Measurements from ENCODE around the gene NTNG1. TPM values are rescaled to one million over a fixed set of nuclear protein-coding genes. Genes with fewer than 3 reads are reported as not detected.
"Not testable (repeated sequence)": the region's sequence is repeated elsewhere in the genome, so short reads cannot be mapped to it uniquely, and the experiment has no call there.

Gene NTNG1
- polyA plus RNA-seq, 1 donor: 9.7 TPM

- DNase-seq: no peak
Measured at GRCh38 chr1:107145637-107146036, 4.8 kb downstream of the NTNG1 start.

GRCh38 chr1:107147843-107148242 lies 7.0 kb downstream of the NTNG1 start:
- DNase-seq: no peak

DNA sequence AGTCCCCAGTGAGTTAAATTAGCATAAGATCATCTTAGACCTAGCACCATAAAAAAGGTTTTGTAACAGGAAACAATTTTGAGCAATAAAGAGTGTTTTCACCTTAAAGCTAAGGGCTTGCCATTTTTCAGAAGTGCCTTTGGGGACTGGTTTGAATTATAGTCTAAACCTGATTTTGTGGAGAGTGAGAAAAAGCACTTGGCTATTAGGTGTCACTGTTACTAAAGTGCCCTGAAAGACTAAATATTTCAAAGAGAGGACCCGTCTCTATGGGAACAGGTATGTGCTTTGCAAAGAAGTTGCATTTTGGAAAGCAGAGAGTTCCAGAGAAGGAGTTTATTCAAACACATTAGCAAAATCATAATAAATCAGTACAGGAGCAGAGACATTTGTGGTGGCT lies 9.1 kb downstream of the NTNG1 start:
- DNase-seq: no peak

DNA sequence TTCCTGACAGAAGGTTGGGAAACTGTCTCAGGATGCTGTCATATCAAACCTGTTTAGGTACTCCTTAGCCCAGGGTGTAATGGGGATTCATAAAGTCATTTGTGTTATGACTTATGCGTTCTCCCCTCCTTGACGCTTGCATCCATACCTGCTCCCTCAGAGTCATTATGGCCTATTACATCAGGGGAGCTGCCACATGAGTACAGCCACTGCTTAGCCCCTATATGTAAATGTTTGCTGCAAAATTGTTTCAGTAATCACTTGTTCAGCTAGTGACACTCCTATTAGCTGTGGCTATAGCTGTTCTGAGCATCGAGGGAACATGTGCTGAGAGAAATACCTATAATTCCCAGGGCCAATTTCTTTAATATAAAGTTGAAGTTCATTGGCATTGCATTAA lies 10.5 kb downstream of the NTNG1 start:
- DNase-seq: no peak

DNA sequence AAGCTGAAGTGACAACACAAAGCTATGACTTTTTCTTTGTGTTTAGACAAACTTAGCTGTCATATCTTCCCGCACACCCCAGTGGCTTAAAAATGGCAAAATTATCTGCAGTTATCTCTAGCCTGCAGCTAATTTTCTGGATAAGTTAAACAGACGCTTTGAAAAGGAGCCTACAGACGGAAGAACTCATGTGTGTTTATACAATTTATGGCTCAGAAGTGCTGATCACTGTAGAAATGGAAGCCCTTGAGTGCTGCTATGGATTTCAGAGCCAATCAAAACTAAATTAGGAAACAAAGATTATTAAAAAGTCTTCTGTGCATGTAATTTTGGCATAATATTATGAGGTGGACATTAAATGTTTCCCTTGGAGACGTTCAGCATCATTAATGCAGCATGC lies 11.6 kb downstream of the NTNG1 start:
- no peak for DNase-seq

GRCh38 chr1:107153014-107153413 lies 12.2 kb downstream of the NTNG1 start:
- DNase-seq: no peak

DNA sequence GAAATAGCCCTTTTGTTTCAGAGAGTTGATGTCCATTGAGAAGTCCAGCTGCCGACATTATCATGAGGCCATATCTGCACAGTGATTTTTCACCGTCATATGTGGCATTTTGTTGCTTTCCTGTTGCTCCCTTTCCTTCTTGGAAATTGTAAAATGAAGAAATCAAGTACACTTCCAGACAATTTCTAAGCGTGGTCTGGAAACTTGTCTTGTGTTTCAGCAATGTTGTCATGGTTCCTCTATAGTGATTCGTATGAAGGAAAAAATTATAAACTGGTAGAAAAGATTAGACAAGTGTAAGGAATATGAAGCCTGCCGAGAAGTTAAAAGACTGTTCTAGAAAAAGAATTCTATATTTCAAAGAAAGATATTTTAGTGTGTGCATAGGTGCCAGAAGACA lies 17.7 kb downstream of the NTNG1 start:
- DNase-seq: no peak

GRCh38 chr1:107158991-107159390 lies 18.2 kb downstream of the NTNG1 start:
- no peak for DNase-seq

- no peak for DNase-seq
Measured at GRCh38 chr1:107162745-107163144, 21.9 kb downstream of the NTNG1 start.

DNA sequence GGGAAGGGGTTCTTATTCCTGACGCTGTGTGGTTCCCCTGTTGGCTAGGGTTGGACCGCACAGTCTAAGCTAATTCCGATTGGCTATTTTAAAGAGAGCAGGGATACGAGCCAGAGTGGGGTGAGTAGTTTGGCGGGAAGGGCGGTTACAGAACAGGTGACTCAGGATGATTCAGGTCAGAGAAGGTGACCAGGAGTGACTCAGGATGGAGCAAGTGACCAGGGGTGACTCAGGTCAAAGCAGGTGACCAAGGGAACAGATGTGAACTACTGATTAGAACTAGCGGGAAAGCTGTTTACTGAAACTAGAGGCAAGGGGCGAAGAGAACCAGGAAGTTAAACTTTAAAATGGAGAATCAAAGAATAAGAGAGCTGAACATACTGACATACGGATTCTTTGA lies 24.1 kb downstream of the NTNG1 start:
- DNase-seq: not testable (repeated sequence)

DNA sequence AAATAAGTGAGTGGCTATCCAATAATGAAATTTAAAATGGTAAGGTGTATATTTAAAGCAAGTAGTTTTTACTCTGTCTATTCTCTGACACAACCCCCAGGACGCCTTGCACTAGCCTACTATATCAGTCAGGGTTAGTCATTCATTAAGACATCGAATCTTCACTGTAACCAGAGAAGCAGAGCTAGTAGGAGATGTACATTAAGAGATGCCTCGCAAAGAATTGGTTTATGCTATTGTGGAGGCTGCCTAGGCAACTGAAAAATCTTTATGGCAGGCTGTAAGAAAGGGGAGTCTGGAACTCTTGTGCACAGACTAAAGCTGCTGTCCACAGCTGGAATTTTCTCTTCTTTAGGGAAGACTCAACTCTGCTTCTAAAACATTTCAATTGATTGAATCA lies 28.8 kb downstream of the NTNG1 start:
- no peak for DNase-seq

DNA sequence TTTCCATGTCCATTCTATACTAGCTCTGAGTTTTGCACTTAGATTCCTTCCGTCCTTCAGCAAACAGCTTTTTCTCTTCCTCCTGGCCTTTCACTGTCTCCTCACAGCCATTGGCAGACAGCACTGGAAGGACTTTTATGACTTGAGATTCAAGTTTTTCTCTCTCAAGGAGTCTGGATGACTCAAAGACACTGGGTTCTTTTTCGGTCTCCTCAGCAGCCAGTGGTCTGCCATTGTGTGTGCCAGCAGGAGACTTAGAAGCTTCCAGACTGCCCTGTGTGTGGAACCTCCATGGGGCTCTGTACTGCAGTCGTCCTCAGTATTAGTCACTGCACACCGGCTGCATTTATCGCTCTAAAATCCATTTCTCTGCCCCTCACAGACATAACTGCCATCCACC lies 30.5 kb downstream of the NTNG1 start:
- DNase-seq: no peak

DNA sequence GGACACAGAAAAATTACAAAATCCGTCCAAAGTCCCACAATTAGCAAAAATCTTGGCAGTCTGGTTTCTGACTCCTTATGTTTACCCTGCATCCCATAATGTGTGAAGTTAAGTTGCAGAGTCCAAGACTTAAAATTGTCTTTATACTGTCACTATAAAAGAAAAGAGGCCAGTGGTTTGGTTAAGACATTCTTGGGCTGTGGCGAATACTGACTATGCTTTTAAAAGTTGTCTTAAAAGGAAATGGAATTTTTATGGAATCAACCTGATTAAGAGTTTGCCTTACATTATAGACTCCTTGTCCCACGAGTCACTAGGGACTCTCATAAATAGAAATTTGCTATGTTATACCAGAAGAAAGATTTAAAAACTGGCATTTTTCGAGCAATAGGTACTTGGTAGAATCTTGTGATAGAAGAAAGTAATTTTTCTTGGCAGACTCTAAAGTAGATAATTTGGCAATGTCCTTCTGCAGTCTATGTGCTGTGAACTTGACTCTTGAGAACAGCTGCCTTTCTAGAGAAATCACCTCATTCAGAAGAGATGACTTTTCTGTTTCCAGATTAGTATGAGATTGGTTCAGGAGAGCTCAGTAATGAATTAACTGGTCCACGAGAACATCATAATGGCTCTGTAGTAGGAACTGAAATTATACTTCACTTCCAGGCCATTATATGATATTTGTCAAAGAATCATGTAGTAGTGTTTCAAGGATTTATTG lies 31.8 kb downstream of the NTNG1 start:
- DNase-seq: no peak

- no peak for DNase-seq
Measured at GRCh38 chr1:107175102-107175909, 34.5 kb downstream of the NTNG1 start.

- DNase-seq: no peak
Measured at GRCh38 chr1:107181253-107181969, 40.6 kb downstream of the NTNG1 start.

DNA sequence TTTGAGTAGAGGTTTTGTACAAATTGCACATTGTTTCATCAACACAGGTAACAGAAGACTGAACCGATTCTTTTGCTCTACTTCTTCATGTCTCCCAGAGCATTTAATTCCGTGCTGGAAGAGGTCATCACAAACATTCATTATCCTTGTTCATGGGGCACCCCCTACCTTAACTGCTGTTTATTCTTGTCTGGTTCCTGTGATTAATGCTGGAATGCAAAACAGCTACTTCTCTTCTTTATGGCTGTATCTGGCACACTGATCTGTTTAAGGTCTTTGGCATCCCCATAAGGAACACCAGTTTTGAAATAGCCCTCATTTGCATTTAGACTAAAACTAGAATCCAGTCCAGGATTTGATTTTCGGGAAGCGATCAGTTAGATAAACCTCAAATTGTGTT lies 42.2 kb downstream of the NTNG1 start:
- no peak for DNase-seq

DNA sequence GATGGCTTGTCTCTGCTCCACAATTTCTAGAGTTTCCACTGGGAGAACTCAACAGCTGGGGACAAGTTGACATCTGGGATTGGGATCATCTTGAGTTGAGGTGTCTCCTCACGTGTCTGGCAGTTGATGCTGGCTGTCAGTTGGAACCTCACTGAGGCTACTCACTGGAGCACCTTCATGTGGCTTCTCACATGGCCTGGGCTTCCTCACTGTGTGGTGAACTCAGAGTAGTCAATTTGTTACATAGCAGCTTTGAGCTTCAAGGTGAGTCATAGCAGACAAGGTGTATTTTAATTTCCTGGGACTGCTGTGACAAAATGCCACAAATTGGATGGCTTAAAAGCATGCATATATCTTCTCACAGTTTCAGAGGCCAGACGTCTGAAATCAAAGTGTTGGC lies 44.0 kb downstream of the NTNG1 start:
- no peak for DNase-seq

DNA sequence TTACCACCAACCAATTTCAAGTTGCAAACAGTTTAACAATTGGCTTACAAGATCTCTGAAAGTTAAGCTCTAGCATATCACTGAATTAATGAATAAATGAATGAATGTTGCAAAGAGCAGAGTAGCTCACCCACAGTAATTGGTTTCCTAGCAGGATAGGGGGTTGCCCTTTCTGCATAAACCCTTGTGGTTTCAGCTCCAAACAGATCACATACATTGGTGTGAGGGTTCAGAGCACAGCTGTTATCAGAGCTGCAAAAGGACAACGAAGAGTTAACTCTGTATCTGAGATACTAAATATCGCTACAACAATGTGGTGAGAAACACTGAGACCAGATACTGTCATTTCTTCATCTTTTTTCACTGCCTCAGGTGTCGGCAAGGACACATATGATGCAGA lies 46.6 kb downstream of the NTNG1 start:
- no peak for DNase-seq

- no peak for DNase-seq
Measured at GRCh38 chr1:107188160-107188559, 47.3 kb downstream of the NTNG1 start.

DNA sequence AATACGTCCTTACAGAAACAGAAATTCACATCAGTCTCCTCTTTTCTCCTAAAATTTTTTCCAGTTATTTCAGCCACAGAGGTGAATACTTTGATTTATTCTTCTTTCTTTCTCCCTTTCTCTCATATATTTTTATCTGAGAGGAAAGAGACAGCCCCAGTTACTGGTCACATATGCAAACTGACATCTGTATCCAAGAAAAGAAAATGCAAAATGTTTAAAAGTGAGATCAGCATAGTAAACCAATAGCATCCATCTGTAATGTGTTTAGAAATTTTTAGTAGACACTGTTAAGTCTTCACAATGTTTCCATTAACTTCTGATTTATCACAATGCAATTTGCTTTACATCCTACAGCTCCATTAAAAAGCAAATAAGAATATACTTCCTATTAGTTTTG lies 53.5 kb downstream of the NTNG1 start:
- no peak for DNase-seq

DNA sequence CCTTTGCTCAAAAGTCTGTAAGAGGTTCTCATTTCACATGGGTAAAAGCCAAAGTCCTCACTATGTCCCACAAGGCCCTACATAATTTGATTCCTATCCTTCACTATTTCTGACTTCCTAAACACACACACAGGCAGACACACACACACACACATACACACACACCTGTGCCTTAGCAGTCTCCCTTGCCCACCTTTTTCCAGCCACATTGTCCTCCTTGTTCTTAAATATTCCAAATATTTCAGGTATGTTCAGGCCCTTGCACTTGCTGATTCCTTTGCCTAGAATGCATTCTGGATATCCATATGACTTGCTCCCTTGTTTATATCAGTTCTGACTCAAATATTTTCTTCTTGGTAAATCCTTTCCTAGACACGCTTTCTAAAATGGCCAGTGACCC lies 54.6 kb downstream of the NTNG1 start:
- no peak for DNase-seq

DNA sequence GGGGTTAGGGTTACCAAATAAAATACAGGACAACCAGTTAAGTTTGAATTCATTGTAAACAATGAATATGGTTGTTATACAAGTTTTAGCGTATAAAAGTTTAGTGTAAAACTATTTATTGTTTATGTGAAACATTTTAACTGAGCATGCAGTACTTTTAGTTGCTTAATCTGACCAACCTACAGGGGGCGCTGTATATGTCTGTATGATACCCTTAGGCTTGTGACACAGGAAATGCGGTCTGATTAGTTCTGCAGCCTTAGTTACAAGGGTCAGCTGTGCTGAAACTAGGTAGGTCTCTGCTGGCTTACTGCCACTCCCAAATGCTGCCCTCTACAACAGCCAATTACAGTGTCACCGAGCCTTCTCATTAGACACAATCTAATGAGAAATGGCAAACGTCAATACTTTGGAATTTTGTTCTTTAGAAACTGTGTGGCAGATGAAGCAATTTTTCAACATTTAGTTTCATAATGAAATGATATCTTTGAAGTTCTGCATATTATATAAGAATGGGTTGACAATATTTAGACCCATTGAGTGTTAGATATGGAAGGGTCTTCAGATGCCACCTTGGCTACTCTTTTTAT lies 56.2 kb downstream of the NTNG1 start:
- DNase-seq: no peak

DNA sequence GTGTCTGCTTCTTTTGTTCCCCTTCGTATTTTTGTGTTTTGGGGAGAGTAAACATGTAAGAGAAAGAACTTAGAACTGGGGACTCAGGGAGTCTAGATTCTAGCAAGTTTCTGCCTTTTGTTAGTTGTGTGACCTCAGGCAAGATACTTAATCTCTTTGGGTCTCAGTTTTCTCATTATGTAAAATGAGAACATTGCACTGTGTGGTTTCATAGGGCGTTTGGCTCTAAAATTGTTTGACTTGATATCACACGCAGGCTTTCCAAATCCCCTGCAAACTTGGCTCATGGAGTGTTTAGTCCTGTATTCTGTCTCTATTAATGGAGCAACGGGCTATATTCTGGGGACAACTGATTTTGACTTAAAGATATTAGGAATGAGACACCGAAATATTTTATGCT lies 57.7 kb downstream of the NTNG1 start:
- no peak for DNase-seq

All from hindlimb muscle (tissue), 1 donor.